NCI-H2107 treated with DMSO at 0.1 percent for 48 hours (cell line): ENCODE data around the gene AQP5.

Source experiments
- DNase-seq: peaks from one replicate; lab custom pipeline; 2025; ENCODE audit not compliant: unreplicated experiment; lab: John Stamatoyannopoulos, UW

The AQP5 gene

GRCh38 chr12:49949866-49950265 is 11.8 kb upstream of the AQP5 start:
- DNase-seq, result no peak

GRCh38 chr12:49950273-49951251 is 11.1 kb upstream of the AQP5 start, which contains the start of gene AQP2:
TSS of gene AQP2 (plus strand) at chr12:49950737. CDS start at chr12:49950831, 94 bp downstream.
- no peak for DNase-seq

- DNase-seq, result no peak
Observed at GRCh38 chr12:49951411-49952240, 10.0 kb upstream of the AQP5 start.

GRCh38 chr12:49952391-49953055 is 9.1 kb upstream of the AQP5 start:
- DNase-seq, result no peak

- no peak for DNase-seq
Observed at GRCh38 chr12:49953151-49953550, 8.5 kb upstream of the AQP5 start.

GRCh38 chr12:49953961-49954846 is 7.5 kb upstream of the AQP5 start:
- no peak for DNase-seq

GRCh38 chr12:49954863-49955830 is 6.5 kb upstream of the AQP5 start:
- no peak for DNase-seq

GRCh38 chr12:49955899-49956662 is 5.6 kb upstream of the AQP5 start:
- DNase-seq, result no peak

GRCh38 chr12:49956663-49957569 is 4.8 kb upstream of the AQP5 start:
- DNase-seq, result no peak

- no peak for DNase-seq
Observed at GRCh38 chr12:49957570-49957967, 4.1 kb upstream of the AQP5 start.

- no peak for DNase-seq
Observed at GRCh38 chr12:49959685-49960473, 1.8 kb upstream of the AQP5 start.

- DNase-seq, result no peak
Observed at GRCh38 chr12:49960474-49961110, 1.1 kb upstream of the AQP5 start.

- DNase-seq, result no peak
Observed at GRCh38 chr12:49961993-49962764, 507 bp downstream of the AQP5 start.

- DNase-seq, result no peak
Observed at GRCh38 chr12:49962861-49963765, 1.4 kb downstream of the AQP5 start.
